CD14-positive monocyte (primary cell): ENCODE measurements around the gene FASTK. TPM values are rescaled to one million over a fixed set of nuclear protein-coding genes. Genes with fewer than 3 reads are reported as not detected.

Experiments
- DNase-seq, 3 donors: peaks; one replicate each; pipeline ENCODE4 v3.0.0-alpha.2; 2011 to 2022
- H2AFZ ChIP-seq: 2 replicates; pipeline ENCODE4 v1.6.0; 2012; ENCODE audit warnings: mild to moderate bottlenecking, low read depth, low read length, inconsistent platforms; ENCODE audit not compliant: insufficient read depth, poor library complexity, severe bottlenecking
- H3K27ac ChIP-seq, 2 donors: 1 replicate in 1 of 2; 2 replicates in 1 of 2; pipeline ENCODE4 v1.5.1; 2012 to 2013; ENCODE audit warnings: low read length in 2 of 2, control low read depth in 1 of 2, inconsistent platforms in 1 of 2, low read depth in 1 of 2, mild to moderate bottlenecking in 1 of 2
- H3K27me3 ChIP-seq, 2 donors: one replicate each; pipeline versions ENCODE4 v1.6.0 to v1.6.1; 2011 to 2013; ENCODE audit warnings: low read length in 2 of 2; ENCODE audit not compliant: control insufficient read depth in 2 of 2, insufficient read depth in 2 of 2
- H3K36me3 ChIP-seq, 2 donors: replicated peaks in 1 of 2; 1 replicate in 1 of 2; 2 replicates in 1 of 2; pipeline versions ENCODE4 v1.5.1 to v1.6.1; 2012 to 2013; ENCODE audit warnings: low read length in 2 of 2, control low read depth in 1 of 2, inconsistent platforms in 1 of 2, mild to moderate bottlenecking in 1 of 2; ENCODE audit not compliant: insufficient read depth in 2 of 2, control insufficient read depth in 1 of 2
- H3K4me1 ChIP-seq, 2 donors: 1 replicate in 1 of 2; 2 replicates in 1 of 2; pipeline versions ENCODE4 v1.5.1 to v1.6.1; 2012 to 2013; ENCODE audit warnings: low read length in 2 of 2, control low read depth in 1 of 2, inconsistent platforms in 1 of 2, mild to moderate bottlenecking in 1 of 2, moderate library complexity in 1 of 2; ENCODE audit not compliant: insufficient read depth in 2 of 2, control insufficient read depth in 1 of 2
- H3K4me2 ChIP-seq: replicated peaks from 2 replicates; pipeline ENCODE3; 2012; ENCODE audit warnings: low read length, moderate library complexity, mild to moderate bottlenecking; ENCODE audit not compliant: poor library complexity, severe bottlenecking; ENCODE audit errors: extremely low read depth
- H3K4me3 ChIP-seq, 3 experiments: fragments of 200-600 bp in 1 of 3; sonication (generic) in 1 of 3; replicated peaks in 1 of 3; 1 replicate in 2 of 3; 2 replicates in 1 of 3; pipeline ENCODE4 v1.5.1; 2011 to 2013; ENCODE audit warnings: low read length in 3 of 3, mild to moderate bottlenecking in 3 of 3, control low read depth in 2 of 3, low read depth in 2 of 3, inconsistent platforms in 1 of 3, moderate library complexity in 1 of 3
- H3K79me2 ChIP-seq: 2 replicates; pipeline ENCODE4 v1.6.0; 2012; ENCODE audit warnings: mild to moderate bottlenecking, control low read depth, inconsistent platforms, low read length, moderate library complexity; ENCODE audit not compliant: insufficient read depth
- H3K9ac ChIP-seq: 2 replicates; pipeline ENCODE4 v1.6.0; 2017; ENCODE audit warnings: low read length, mild to moderate bottlenecking; ENCODE audit not compliant: insufficient read depth, poor library complexity, severe bottlenecking
- H3K9me3 ChIP-seq, 2 donors: replicated peaks in 1 of 2; 1 replicate in 1 of 2; 2 replicates in 1 of 2; pipeline versions ENCODE4 v1.5.1 to v1.6.1; 2012 to 2013; ENCODE audit warnings: low read length in 2 of 2, control low read depth in 1 of 2; ENCODE audit not compliant: control insufficient read depth in 1 of 2, insufficient read depth in 1 of 2
- H4K20me1 ChIP-seq: 2 replicates; pipeline ENCODE4 v1.6.0; 2012; ENCODE audit warnings: mild to moderate bottlenecking, low read length, control low read depth, moderate library complexity; ENCODE audit not compliant: insufficient read depth
- H3K27ac Mint-ChIP-seq, 7 donors: one replicate each; pipeline ENCODE4 v1.8.0; 2020; ENCODE audit warnings: mild to moderate bottlenecking in 7 of 7, mixed read lengths in 7 of 7, moderate library complexity in 6 of 7, inconsistent platforms in 2 of 7
- H3K27me3 Mint-ChIP-seq, 3 donors: one replicate each; pipeline ENCODE4 v1.8.0; 2021 to 2022; ENCODE audit warnings: low read depth in 3 of 3, mild to moderate bottlenecking in 3 of 3, mixed read lengths in 3 of 3, moderate library complexity in 3 of 3, inconsistent platforms in 1 of 3
- H3K36me3 Mint-ChIP-seq, 2 donors: one replicate each; pipeline ENCODE4 v1.8.0; 2020; ENCODE audit warnings: mixed read lengths in 2 of 2, inconsistent platforms in 1 of 2, mild to moderate bottlenecking in 1 of 2
- H3K4me1 Mint-ChIP-seq: one replicate; pipeline ENCODE4 v1.8.0; 2020; ENCODE audit warnings: mild to moderate bottlenecking, mixed read lengths
- H3K4me3 Mint-ChIP-seq, 2 donors: one replicate each; pipeline ENCODE4 v1.8.0; 2020; ENCODE audit warnings: mild to moderate bottlenecking in 2 of 2, mixed read lengths in 2 of 2, moderate library complexity in 1 of 2
- H3K9me3 Mint-ChIP-seq, 7 donors: one replicate each; pipeline ENCODE4 v1.8.0; 2020 to 2022; ENCODE audit warnings: mixed read lengths in 7 of 7, mild to moderate bottlenecking in 6 of 7, moderate library complexity in 6 of 7, inconsistent platforms in 2 of 7
- CTCF ChIP-seq: fragments of 200-600 bp; IDR thresholded peaks from one replicate; pipeline ENCODE4 v1.8.0; 2022; ENCODE audit warnings: antibody characterized with exemption, mild to moderate bottlenecking
- WGBS: methylation state at CpG from one replicate; pipeline ENCODE4 v1.1.5; 2013; ENCODE audit warnings: missing lambda C conversion rate; ENCODE audit not compliant: insufficient coverage; 5-methylcytosine and 5-hydroxymethylcytosine counted together
- intact Hi-C, 2 donors: fragments of 100-400 bp; cut with micrococcal nuclease; formaldehyde crosslinking; loops; one replicate each; pipeline versions ENCODE4 v1.15.0 to v1.15.1; 2023
- polyA plus RNA-seq, 3 donors: library from polyadenylated mRNA; depleted of rRNA in 1 of 3; unstranded in 2 of 3; stranded (reverse) in 1 of 3; fragments of 300-500 nt in 2 of 3; fragments of >200 nt in 1 of 3; fragmentation: Illumina TruSeq in 2 of 3; gene quantifications; 1 replicate in 2 of 3; 2 replicates in 1 of 3; pipeline ENCODE4 v1.2.3, GENCODE V29; 2012 to 2021

Gene FASTK
- polyA plus RNA-seq, 3 donors: 34.7 to 110 (median 38.6) TPM

- no peak for TF ChIP-seq CTCF
- Histone ChIP-seq H3K4me2 (no peak overlapping the region), H3K4me3 (no peak overlapping the region), H3K4me1 (no peaks in the 10 kb centered on the region), H3K9ac (no peak overlapping the region), H3K36me3 (peaks cover 90 to 95% of the 10 kb centered on the region in 2 donors), H3K9me3 (no peaks in the 10 kb centered on the region), H2AFZ (no peak overlapping the region), H3K27me3 (no peaks in the 10 kb centered on the region), H3K79me2 (no peaks in the 10 kb centered on the region), H4K20me1 (peaks cover 43% of the 10 kb centered on the region), H3K27ac (no peak overlapping the region)
- intact Hi-C loops: no loop called here
- peaks cover 70 to 95% of the 10 kb centered on the region in 2 donors for H3K36me3 Mint-ChIP-seq
- no peaks in the 10 kb centered on the region for H3K4me1 Mint-ChIP-seq
- no peak for DNase-seq
- no peak overlapping the region for H3K4me3 Mint-ChIP-seq
- no peak overlapping the region for H3K27ac Mint-ChIP-seq
- 93% methylated on average over 33 of the region's 39 CpGs for WGBS
- H3K27me3 Mint-ChIP-seq: no peaks in the 10 kb centered on the region
- H3K9me3 Mint-ChIP-seq: peaks cover 0 to 6% (median 0%) of the 10 kb centered on the region in 7 donors
Measured at GRCh38 chr7:151071032-151071866, 9.4 kb downstream of the FASTK start.

- H3K27ac ChIP-seq: no peak overlapping the region
- no peaks in the 10 kb centered on the region for H3K4me1 Mint-ChIP-seq
- H3K27ac Mint-ChIP-seq: peak overlapping the region in 1 of 7 donors; percentile 55
- no peaks in the 10 kb centered on the region for H3K4me1 ChIP-seq
- peaks cover 65 to 91% of the 10 kb centered on the region in 2 donors for H3K36me3 Mint-ChIP-seq
- H4K20me1 ChIP-seq: peaks cover 43% of the 10 kb centered on the region
- H3K9ac ChIP-seq: no peak overlapping the region
- over 99% methylated on average over 15 of the region's 15 CpGs for WGBS
- no peak for TF ChIP-seq CTCF
- DNase-seq: no peak
- H3K36me3 ChIP-seq: peaks cover 90 to 95% of the 10 kb centered on the region in 2 donors
- H3K4me2 ChIP-seq: no peak overlapping the region
- intact Hi-C loops: no loop called here
- H3K4me3 ChIP-seq: no peak overlapping the region
- H3K9me3 ChIP-seq: no peaks in the 10 kb centered on the region
- no peaks in the 10 kb centered on the region for H3K27me3 ChIP-seq
- peaks cover 0 to 3% (median 0%) of the 10 kb centered on the region in 7 donors for H3K9me3 Mint-ChIP-seq
- H3K4me3 Mint-ChIP-seq: no peak overlapping the region
- no peaks in the 10 kb centered on the region for H3K79me2 ChIP-seq
- no peak overlapping the region for H2AFZ ChIP-seq
- H3K27me3 Mint-ChIP-seq: no peaks in the 10 kb centered on the region
Measured at GRCh38 chr7:151070574-151070960, 10.0 kb downstream of the FASTK start.
